C4-2B (cell line): ENCODE results near the gene ECT2L.

Source experiments
- H3K27ac ChIP-seq: fragments of 450-650 bp; 2 replicates; pipeline ENCODE4 v1.5.1; 2017
- ZFX ChIP-seq: fragments of 450-650 bp; IDR thresholded peaks from 2 replicates; pipeline ENCODE4 v1.6.1; 2017
- TF ChIP-seq, protein P1 (sequence below): fragments of 450-650 bp; conservative IDR thresholded peaks from 2 replicates; pipeline ENCODE4 v1.5.1; 2017; ENCODE audit warnings: mild to moderate bottlenecking

The ECT2L gene

DNA sequence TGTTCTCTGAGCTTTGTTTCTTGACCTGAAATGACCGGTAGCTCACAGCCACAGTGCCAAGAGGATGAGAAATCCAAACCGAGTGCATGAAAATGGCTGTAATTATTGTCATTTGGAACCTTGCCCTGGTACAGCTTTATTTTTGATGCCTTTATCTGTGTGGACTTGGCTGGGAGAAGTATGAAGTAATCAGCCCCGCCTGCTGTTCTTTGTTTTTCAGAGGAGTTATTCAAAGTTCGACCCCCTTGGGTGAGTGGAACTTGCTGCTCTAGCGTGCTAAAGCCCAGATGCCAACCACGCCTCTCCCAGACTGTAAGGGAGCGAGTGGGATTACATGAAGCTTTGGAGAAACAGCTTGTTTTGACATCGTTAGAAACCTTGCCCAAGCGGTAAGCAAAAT is 48.3 kb downstream of the ECT2L start:
- no peak overlapping the region for H3K27ac ChIP-seq
- TF ChIP-seq ZFX: no peak
- TF ChIP-seq, protein P1, sequence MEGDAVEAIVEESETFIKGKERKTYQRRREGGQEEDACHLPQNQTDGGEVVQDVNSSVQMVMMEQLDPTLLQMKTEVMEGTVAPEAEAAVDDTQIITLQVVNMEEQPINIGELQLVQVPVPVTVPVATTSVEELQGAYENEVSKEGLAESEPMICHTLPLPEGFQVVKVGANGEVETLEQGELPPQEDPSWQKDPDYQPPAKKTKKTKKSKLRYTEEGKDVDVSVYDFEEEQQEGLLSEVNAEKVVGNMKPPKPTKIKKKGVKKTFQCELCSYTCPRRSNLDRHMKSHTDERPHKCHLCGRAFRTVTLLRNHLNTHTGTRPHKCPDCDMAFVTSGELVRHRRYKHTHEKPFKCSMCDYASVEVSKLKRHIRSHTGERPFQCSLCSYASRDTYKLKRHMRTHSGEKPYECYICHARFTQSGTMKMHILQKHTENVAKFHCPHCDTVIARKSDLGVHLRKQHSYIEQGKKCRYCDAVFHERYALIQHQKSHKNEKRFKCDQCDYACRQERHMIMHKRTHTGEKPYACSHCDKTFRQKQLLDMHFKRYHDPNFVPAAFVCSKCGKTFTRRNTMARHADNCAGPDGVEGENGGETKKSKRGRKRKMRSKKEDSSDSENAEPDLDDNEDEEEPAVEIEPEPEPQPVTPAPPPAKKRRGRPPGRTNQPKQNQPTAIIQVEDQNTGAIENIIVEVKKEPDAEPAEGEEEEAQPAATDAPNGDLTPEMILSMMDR: no peak

DNA sequence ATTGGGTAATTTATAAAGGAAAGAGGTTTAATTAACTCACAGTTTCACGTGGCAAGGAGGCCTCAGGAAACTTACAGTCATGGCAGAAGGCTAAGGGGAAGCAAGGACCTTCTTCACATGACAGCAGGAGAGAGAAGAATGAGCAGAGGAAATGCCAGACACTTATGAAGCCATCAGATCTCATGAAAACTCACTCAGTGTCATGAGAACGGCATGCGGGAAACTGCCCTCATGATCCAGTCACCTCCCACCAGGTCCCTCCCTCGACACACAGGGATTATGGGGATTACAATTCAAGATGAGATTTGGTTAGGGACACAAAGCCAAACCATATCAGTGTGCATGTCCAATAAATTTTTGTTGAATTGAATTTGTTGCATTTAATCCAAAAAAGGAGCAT is 52.0 kb downstream of the ECT2L start:
- no peak overlapping the region for H3K27ac ChIP-seq
- no peak for TF ChIP-seq ZFX
- TF ChIP-seq, protein P1: no peak

GRCh38 chr6:138848461-138848860 is 52.6 kb downstream of the ECT2L start:
- no peak for TF ChIP-seq ZFX
- TF ChIP-seq, protein P1: no peak
- no peak overlapping the region for H3K27ac ChIP-seq

GRCh38 chr6:138849791-138850190 is 53.9 kb downstream of the ECT2L start:
- H3K27ac ChIP-seq: no peak overlapping the region
- TF ChIP-seq, protein P1: no peak
- TF ChIP-seq ZFX: no peak

GRCh38 chr6:138856654-138857053 is 60.8 kb downstream of the ECT2L start:
- no peak for TF ChIP-seq ZFX
- TF ChIP-seq, protein P1: no peak
- H3K27ac ChIP-seq: no peak overlapping the region

GRCh38 chr6:138857775-138858174 is 61.9 kb downstream of the ECT2L start:
- no peak for TF ChIP-seq ZFX
- TF ChIP-seq, protein P1: no peak
- no peak overlapping the region for H3K27ac ChIP-seq

DNA sequence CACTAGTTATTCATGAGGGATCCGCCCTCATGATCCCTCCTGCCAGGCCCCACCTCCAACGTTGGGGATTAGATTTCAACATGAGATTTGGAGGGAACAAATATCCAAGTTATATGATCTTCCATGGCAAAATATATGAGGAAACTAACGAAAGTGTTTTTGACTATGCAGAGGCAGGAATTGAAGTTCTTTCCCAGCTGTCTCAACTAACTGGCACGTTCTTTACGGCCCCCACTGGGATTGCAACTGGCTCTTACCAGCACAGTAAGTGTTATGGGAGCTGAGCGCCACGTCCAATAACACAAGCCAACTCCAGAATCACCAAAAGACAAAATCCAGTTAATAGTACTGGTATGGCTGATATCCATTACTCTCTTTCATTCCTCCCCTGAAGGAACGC is 66.6 kb downstream of the ECT2L start:
- TF ChIP-seq, protein P1: no peak
- TF ChIP-seq ZFX: no peak
- H3K27ac ChIP-seq: no peak overlapping the region
